ENCODE results near the gene POC1B.

POC1B gene

GRCh38 chr12:89516633-89517032 lies 9.2 kb downstream of the POC1B start:
- DNase-seq (ENCODE audit: low read depth), result no peak
- TF ChIP-seq, protein P1, sequence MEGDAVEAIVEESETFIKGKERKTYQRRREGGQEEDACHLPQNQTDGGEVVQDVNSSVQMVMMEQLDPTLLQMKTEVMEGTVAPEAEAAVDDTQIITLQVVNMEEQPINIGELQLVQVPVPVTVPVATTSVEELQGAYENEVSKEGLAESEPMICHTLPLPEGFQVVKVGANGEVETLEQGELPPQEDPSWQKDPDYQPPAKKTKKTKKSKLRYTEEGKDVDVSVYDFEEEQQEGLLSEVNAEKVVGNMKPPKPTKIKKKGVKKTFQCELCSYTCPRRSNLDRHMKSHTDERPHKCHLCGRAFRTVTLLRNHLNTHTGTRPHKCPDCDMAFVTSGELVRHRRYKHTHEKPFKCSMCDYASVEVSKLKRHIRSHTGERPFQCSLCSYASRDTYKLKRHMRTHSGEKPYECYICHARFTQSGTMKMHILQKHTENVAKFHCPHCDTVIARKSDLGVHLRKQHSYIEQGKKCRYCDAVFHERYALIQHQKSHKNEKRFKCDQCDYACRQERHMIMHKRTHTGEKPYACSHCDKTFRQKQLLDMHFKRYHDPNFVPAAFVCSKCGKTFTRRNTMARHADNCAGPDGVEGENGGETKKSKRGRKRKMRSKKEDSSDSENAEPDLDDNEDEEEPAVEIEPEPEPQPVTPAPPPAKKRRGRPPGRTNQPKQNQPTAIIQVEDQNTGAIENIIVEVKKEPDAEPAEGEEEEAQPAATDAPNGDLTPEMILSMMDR (IDR thresholded peaks at IDR 0.05; ENCODE audit: control insufficient read depth, insufficient read depth, low read depth, low read length, missing control alignments), result no peak
- H3K4me3 ChIP-seq (ENCODE audit: control insufficient read depth, low read depth, low read length), result no peak overlapping the region

GRCh38 chr12:89514751-89515150 lies 11.1 kb downstream of the POC1B start:
- TF ChIP-seq, protein P1 (IDR thresholded peaks at IDR 0.05; ENCODE audit: control insufficient read depth, insufficient read depth, low read depth, low read length, missing control alignments), result no peak
- no peak overlapping the region for H3K4me3 ChIP-seq (ENCODE audit: control insufficient read depth, low read depth, low read length)
- no peak for DNase-seq (ENCODE audit: low read depth)

DNA sequence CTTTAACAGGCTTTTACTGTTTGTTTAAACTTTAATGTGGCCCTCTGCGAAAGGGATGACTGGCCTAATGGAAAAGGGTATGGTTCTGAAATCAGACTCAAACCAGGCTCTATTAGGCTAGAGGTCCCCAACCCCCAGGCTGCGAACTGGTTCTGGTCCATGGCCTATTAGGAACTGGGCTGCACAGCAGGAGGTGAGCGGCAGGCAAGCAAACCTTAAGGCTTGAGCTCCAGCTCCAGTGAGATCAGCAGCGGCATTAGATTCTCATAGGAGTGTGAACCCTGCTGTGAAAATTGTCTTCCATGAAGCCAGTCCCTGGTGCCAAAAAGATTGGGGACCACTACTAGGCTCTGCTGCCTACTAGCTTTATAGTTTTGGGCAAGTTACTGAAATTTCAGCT lies 12.3 kb downstream of the POC1B start:
- DNase-seq (ENCODE audit: low read depth), result no peak
- no peak overlapping the region for H3K4me3 ChIP-seq (ENCODE audit: control insufficient read depth, low read depth, low read length)
- TF ChIP-seq, protein P1 (IDR thresholded peaks at IDR 0.05; ENCODE audit: control insufficient read depth, insufficient read depth, low read depth, low read length, missing control alignments), result no peak

DNA sequence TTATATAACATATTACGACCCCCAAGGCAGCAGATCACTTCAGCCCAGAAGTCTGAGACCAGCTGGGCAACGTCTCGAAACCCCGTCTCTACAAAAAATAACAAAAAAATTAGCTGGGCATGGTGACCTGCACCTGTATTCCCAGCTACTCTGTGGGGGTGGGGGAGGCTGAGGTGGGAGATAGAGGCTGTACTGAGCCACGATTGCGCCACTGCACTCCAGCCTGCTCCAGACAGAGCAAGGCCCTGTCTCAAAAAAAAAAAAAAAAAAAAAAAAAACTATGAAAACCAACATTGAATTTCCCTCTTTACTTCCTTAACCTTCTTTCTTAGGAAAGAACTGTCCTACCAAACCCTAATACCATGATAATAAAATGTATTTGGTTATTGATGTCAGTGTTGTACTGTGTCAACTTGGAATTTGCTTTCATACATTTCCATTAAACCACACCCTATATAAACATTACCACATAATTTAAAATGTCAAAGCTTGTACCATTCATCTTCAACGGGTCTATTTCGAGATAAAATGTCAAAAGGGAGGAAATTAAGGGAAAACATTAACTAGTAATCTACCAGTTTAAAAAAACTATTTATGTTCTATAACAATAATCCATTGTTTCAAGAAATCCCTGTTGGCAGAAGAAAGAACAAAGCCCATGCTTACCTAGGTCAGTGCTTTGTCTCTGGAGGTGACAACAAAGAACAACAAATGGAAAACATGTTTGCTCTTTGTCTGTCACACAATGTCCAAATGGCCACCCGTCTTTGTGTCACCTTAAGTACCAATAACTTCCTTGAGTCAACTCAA lies 18.6 kb downstream of the POC1B start:
- TF ChIP-seq, protein P1 (IDR thresholded peaks at IDR 0.05; ENCODE audit: control insufficient read depth, insufficient read depth, low read depth, low read length, missing control alignments), result no peak
- H3K4me3 ChIP-seq (ENCODE audit: control insufficient read depth, low read depth, low read length), result no peak overlapping the region
- DNase-seq (ENCODE audit: low read depth), result no peak

DNA sequence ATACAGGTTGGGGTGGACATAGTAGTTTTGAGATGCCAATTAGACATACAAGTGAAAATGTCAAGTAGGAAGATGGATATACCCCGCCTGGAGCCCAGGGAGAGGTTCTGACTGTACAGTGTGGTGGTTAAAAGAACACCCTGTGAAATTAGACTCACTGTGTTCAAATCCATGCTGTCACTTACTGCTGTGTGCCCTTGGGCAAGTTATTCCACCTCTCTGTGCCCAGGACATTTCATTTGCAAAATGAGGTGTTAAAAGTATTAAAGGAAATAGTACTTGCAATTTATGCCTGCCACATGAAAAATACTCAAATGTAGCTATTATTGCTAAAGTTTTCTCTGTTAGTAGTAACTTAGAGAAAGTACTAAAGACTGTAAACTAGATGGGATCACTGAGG lies 19.8 kb downstream of the POC1B start:
- H3K4me3 ChIP-seq (ENCODE audit: control insufficient read depth, low read depth, low read length), result no peak overlapping the region
- TF ChIP-seq, protein P1 (IDR thresholded peaks at IDR 0.05; ENCODE audit: control insufficient read depth, insufficient read depth, low read depth, low read length, missing control alignments), result no peak
- no peak for DNase-seq (ENCODE audit: low read depth)

DNA sequence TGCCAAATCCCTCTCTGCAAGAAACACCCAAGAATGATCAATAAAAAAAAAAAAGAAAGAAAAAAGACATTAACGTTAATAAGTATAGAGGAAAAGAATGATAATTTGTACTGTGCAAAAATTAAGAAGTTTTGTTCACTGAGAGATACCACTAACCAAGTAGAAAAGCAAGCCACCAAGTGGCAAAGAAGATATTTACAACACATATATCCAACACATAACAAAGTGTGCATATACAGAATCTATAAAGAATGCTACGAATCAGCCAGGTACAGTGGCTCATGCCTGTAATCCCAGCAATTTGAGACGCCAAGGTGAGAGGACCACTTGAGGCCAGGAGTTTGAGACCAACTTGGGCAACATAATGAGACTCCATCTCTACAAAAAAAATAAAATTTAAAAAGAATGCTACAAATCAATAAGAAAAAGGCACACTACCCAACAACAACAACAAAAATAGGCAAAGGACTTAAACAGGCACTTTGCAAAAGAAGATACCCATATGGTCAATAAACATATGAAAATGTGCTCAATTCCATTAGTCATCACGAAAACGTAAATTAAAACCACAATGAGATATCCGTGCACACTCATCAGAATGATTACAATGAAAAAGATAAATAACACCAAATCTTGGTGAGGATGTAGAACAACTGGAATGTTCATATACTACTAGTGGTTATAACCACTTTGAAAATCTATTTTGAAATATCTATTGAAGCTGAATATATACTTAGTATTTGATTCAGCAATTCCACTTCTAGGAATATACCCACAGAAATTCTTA lies 21.1 kb downstream of the POC1B start:
- H3K4me3 ChIP-seq (ENCODE audit: control insufficient read depth, low read depth, low read length), result no peak overlapping the region
- TF ChIP-seq, protein P1 (IDR thresholded peaks at IDR 0.05; ENCODE audit: control insufficient read depth, insufficient read depth, low read depth, low read length, missing control alignments), result no peak
- DNase-seq (ENCODE audit: low read depth), result no peak

All from AG09309 (cell line).